HG03469 (cell line): ENCODE results near the gene ARMS2.

Experiments
- ATAC-seq: cut with Tn5 transposase; IDR thresholded peaks from one replicate; pipeline ENCODE4 v1.9.1; 2021; ENCODE audit warnings: mild to moderate bottlenecking, moderate library complexity, moderate number of reproducible peaks; ENCODE audit not compliant: unreplicated experiment

ARMS2 gene

DNA sequence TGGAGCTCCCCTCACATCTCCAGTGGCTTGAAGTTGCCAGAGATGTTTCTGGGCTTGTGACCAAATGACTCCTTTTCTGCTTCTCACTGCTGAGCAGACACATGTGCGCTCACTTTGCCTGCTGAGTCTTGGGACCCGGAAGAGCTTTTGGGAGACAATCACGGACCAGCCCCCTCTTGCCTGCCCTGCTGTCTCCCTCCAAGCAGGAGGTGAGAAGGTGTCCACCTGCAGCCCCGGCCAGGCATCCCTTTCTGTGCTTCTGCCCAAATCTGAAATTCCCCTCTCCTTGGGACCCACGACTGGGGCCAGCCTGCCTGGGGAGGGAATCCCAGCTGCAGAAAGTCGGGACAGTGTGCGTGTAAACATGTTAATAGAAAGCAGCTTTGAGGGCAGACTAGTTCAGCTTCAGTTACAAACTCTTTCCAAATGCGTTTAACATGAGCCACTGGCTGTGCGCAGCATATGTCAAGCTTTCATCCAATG lies 38.6 kb downstream of the ARMS2 start:
- ATAC-seq: no peak

DNA sequence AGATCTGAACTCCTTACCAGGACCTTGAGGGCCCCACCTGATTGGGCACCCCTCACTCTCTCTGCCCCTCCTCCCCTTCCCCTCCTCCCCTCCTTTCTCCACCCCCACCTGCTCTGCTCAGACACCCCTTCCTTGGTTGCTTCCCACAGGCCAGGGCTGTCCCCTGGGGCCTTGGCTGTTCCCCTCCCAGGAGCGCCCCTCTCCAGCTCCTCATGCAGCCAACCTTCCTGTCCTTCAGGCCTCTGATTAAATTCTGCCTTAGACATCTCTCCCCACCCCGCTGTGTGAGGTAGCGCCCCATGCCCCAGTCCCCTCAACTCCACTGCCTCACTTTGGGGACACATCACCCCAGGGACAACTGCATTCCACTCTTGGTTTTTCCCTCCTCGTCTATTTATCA lies 39.3 kb downstream of the ARMS2 start:
- ATAC-seq: no peak

DNA sequence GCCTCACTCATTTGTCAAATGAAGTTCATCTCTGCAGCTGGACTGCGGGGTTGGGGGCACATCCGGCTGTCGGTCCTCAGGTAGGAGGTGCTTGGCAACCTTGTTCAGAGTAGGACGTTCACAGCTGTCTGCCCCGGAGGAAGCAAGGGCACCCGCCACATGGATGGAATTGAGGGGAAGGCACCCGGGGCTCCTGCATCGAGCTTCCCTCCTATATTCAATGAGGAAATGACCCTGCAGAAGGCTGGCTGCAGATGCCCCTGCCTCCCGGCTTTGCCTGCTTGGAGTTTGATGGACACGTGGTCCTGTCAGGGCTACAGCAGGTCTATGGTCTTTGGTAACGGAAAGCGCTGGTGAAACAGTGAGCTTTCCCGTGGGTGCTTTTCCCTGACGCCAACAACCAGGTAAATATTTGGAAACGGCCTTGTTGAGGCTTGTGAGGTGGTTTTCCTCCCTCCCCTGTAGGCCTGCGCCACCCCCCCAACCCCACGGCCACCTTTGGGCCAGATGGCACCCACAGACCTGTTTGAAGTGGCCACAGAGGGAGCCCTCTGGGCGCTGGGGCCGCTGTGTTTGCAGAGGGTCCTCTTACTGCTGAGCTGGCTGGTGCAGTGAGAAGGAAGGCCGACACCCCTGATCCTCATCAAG lies 39.8 kb downstream of the ARMS2 start:
- no peak for ATAC-seq

DNA sequence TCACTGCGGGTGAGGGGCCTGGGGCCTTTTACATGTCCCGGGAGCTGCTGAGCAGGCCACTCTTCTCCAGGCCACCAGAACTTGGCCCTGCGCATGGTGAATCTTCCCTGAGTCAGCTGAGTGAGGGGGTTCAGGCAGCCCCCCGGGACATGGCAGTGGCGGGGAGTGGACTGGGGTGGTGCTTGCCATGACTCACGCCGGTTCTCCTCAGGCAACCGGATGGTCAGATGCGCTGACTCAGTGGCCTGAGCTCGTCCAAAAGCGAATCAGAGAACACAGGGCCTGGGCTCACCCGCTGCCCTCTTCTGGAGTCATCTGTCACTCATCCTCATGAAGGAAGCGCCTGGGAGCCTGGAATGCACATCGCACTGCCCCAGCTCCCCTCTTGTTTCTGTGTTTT lies 40.4 kb downstream of the ARMS2 start:
- ATAC-seq: no peak

DNA sequence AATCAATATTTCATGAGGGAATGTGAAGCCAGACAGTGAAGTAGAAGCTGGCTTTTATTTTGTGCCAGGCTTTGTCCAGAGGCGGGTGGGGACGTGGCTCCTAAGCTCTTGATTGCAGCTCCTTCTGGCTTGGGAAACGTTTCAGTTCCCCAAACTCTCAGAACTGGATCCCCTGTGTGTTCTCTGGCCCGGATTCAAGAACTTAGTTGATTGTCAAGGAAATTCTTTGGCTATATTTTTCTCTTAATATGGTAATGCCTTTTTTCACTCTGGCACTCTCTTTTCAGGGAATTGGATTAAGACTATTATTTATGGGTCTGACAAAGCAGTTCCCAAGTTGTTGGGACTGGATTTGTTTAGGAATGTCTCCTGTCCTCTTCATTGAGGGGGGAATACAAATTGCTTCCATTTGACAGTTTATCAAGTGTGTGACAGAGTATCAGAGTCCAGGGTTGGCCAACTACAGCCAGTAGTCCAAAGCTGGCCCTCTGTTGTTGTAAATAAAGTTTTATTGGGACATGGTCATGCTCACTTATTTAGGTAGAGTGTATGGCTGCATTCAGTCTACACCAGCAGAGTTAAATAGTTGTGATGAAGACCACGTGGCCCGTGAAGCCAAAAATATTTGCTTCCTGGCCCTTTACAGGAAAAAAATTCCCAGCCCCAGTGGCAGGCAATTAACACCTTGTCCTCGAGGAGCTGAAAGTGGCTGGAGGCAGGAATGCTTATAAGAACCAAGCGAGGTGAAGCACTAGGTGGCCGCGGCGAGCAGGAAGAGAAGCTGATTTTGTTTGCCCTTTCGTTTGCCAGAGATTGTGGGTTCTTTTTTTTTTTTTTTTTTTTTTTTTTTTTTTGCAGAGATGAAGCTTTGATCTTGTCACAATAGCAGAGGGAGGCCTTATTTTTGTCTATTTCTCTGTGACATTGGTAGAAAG lies 41.2 kb downstream of the ARMS2 start:
- no peak for ATAC-seq

DNA sequence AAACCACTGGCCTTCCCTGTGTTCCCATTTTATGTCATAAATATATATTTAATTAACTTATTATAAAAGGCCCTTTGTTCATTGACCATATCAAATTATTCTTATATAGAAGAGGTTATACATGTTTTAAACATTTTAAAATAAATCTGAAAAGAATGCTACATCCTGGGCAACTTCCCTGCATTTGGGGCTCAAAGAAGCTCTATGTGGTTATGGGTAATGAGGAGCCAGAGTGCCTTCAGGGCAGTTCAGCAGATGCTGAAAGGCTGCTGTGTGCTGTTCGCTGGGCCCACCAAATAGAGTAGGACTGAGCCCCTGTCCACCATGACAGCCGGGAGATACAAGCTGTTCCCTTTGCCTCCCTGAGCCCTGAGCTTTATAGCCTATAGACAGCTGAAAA lies 42.8 kb downstream of the ARMS2 start:
- no peak for ATAC-seq

DNA sequence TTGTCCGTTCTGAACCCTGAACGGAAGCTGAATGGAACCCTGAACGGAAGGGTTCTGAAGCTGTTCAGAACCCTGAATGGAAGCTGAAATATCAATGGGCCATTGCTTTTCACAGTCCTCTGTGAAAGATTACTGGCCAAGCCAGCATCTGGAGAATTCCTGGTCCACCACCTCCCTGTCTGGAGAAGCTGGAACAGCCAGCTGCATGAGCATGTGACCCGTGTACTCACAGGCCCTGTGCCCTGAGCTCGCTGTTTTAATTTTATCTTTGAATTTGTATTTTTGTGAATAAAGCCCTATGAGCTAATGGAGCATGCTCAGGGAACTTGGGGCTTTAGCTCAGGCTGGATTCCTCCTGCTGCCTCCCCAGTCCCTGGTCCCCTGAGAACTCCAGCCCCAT lies 44.1 kb downstream of the ARMS2 start:
- no peak for ATAC-seq

DNA sequence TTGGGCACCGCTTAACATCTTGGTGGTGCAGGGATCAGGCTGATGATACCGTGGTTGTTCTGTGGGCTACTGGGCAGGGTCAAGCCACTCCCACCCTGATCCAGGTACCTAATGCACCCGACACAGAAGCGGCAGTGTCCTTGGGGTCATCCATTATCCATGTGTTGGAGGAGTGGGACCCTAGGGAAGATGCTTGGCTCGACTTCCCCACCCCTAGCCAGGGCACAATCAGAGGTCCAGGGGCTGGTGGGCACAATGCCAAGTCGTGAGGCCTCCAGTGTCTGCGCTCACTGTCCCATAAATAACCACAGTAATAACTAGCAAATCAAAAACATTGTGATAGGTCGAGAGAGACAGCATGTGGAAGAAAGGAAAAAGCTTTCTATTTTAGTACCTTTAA lies 44.6 kb downstream of the ARMS2 start:
- no peak for ATAC-seq

DNA sequence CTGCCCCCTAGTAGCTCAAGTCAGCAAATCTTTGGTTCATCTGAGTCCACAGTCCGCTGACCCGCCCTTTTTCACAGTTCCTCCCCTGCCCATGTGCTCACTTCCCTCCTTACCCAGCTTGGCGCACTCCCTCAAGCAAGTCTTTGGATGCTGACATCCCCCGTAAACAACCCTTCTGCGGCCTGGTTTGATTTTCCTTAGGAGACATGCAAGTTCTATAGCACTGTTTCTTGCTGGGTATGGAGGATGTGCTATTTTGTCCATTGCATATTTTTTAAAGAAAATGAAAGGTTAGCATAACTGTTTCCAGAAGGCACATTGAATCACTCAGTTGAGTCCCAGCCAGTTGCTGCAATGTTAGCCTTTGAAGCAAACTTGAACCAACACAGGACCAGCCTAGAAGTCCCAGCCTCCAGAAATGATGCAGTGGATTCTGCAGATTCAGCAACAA lies 45.1 kb downstream of the ARMS2 start:
- no peak for ATAC-seq

DNA sequence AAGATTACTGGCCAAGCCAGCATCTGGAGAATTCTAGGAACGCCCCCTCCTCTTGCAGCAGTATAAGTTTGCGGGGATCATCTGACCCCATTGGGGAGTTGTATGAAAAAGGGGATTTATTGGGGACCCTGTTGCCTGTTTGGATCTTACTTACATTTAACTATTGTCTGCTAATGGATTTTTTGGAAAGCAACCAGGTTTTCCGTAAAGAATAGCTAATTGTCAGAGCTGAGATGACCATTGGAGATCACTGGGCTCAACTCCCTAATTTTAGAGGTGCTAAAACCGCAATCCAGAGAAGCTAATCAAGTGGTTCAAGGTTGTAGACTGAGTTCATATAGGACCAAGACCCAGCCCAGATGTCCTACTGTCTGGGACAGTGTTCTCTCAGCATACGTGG lies 45.7 kb downstream of the ARMS2 start:
- no peak for ATAC-seq

DNA sequence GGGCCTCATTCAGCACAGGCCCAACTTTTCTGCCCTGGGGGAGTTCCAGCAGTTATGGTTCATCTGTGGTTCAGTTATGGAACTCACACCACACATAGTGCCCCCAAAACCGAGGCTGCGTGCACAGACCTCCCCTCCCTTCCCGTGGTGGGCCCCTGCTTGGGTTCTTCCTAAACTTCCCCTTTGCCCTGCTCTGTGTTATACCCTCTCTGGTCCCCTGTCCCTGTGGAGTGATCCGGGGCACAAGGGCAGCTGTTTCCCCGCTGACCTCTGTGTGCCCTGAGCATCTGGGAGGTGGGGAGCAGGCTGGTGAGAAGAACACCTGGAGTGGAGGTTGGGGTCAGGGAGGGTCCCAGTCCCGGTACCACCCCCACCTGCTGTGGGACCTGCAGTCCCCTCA lies 46.3 kb downstream of the ARMS2 start:
- no peak for ATAC-seq

DNA sequence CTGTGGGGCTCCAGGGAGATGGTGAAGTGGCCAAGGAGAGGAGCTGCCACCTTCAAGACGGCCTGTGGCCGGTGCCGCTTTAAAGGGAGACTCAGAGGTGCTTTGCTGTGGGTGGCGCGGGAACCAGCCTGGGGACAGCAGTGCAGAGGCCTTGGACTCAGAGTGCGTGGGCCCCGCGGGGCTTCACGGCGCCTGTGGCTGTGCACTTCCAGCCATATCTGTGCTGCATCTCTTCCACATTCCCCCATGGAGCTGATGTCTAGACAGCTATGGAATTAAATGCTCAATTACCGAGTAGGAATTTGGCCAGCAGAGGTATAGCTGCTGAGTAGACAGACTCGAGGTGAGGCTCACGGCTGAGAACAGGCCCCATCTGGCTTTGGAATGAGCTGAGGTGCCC lies 48.6 kb downstream of the ARMS2 start:
- no peak for ATAC-seq

DNA sequence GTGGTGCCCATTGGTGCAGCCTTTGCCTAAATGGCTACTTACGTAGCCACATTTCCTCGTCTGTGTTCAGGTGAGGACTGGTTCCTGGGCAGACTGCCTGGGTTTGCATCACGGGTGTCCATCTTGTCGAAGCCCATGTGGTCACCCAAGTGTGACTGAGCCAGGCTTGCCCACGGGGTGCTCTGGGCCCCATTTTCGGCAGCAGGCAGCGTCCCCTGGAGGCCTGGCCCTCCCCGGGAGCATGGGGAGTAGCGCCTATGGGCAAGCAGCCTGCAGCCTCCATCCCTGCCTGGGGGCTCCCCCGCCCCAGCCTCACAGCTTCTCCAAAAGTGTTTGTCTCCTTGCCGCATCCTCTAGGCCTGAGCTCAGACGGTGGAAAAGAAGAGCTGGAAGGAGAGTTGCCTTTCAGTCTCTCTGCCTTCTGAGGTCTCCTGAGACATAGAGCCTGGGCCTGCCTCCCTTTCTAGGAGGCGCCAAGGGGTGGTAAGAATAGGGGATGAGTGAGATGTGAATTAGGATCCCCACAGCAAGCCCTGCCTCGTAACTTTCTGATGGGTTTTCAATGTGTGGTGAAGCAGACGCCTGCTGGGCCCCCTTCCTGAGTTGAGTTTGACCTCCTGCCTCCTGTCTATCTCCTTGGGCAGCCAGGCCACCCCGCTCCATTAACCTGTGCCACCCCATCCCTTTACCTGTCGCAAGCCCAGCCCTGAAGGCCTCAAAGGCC lies 49.6 kb downstream of the ARMS2 start:
- ATAC-seq: no peak

DNA sequence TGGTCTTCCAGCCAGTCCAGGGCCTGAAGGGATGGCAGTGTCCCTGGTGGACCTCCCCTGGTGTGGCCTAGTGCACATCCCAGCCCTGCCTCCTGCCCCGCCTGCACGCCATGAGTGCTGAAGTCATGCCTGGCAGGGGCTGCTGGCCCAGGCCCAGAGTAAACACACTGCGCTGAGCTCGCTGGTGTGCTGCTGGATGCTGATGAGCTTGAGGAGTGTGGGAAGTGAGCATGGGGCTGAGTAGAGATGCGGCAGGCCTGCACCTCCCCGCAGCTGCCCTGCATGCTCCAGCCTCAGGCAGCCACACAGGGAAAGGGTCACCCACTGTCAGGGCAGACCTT lies 50.1 kb downstream of the ARMS2 start:
- no peak for ATAC-seq

DNA sequence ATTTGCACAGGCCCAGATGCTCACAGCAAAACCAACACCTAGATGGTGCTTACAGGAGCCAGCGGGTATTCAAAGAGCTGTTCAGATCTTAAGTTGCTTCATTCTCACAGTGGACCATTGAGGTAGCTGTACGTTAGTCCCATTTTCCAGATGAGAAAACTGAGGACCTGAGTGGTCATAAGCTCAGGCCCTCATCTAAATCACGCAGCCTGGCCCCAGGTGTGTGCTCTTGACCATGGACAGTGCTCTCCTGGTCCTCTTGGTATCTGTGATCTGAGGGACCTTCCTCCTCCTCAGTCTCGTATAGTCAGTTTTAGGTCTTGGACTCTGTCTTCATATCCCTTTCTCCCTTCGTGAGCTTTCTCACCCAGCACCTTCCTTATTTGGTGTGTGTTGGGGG lies 50.6 kb downstream of the ARMS2 start:
- no peak for ATAC-seq

DNA sequence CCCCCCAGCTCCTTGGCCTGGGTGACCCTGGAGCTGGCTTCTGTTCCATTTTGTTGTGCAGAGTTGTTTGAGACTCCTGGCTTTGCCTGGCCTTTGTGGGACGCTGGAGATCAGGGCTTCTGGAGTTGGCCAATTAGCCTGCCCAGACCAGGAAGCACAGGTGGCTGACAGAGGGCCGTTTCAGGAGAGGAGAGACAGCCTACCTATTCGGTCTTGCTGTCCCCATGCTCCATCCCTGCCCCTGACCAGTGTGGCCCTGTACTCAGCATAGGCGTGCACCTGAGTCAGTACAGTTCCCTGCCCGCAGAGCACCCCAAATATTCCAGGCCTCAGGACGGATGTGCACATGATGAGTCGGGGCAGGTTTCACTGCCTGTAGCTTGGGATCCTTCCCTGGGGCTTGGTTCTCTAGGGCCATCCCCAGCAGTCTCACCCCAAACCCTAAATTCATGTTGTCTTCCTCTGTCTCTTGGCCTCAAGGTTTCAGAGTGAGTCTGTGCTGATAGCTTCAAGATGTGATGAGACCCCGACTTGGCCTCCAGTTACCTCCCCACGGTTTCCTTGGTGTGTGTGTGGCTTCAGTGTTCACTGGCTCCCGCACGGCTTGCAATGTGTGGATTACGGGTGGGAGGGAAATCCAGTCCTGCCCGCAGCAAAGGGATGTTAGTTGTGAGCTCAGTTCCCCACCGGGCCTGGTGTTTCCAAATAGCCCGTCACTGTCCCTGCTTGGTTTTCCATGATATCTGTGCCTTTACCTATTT lies 51.6 kb downstream of the ARMS2 start:
- no peak for ATAC-seq
